Measurements from ENCODE around the gene SLC25A39.

The SLC25A39 gene

DNA sequence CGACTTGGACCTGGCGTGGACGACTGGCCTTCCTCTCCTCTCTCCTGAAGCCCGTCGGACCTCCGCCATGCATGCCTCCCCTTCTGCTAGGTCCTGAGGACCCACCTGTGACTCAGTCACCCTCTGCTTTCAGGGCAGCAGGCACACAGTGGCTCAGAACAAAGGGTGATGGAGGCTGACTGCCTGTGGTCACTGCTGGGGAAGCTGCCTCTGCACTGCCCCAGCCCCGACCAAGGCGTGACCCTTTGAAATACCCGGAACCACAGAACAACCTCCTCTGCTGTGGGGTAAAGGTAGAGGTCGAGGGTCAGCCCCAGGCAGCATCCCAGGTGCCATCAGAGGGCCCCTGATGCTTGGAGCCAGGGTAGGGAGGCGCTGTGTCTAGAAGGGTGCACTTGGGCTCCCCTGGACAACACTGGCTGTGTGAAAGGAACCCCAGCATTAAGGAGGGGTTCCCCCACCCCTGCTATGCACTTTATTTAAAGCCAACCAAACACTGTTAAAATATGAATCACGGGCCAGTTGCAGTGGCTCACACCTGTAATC is 44.2 kb downstream of the SLC25A39 start:
- no peak for DNase-seq (ENCODE audit: low read depth in 1 of 2, low spot score in 1 of 2)

DNA sequence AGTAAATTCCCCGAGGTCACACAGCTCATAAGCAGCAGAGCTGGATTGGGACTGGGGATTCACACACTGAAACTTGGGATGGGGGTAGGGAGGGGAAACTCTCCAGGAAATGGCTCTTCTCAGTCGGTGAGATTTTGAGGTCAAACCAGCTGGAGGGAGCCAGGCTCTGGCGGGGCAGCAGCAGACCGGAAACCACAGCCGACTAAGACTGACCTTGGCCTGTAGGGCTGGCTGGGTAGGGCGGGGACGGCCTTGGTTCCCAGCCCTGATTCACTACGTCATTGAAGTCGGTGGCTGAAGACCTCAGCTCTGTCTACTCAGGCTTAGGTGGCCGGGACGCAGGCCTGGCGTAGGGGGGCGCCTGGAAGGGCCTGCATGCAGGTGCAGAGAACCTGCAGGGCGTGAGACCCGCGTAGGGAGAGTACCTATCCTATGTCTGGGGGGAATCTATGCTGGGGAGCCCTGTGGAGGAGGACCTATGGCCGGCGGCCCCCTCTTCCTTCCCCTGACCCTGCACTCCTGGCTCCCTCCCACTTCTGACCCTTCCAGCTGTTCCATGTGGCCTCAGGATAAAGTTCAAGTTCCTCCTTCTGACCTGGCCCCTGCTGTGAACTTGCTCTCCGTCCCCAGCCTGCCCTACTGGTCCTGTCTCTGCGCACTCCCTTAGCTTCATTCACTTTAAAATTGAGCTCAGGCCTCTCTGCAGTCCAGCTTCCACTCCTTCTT is 44.8 kb downstream of the SLC25A39 start:
- no peak for DNase-seq (ENCODE audit: low read depth in 1 of 2, low spot score in 1 of 2)

DNA sequence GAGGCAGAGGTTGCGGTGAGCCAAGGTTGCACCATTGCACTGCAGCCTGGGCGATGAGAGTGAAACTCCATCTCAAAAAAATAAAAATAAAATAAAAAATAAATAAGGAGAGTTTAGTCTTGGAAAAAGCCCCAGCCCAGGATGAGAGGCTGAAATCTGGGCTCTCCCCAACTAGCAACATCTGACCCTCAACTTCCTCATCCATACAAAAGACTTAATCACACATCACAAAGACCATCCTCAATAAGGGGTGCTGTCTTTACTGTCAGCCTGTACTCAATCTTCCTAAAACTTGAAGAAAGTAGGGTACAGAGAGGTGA is 45.3 kb downstream of the SLC25A39 start:
- no peak for DNase-seq (ENCODE audit: low read depth in 1 of 2, low spot score in 1 of 2)

DNA sequence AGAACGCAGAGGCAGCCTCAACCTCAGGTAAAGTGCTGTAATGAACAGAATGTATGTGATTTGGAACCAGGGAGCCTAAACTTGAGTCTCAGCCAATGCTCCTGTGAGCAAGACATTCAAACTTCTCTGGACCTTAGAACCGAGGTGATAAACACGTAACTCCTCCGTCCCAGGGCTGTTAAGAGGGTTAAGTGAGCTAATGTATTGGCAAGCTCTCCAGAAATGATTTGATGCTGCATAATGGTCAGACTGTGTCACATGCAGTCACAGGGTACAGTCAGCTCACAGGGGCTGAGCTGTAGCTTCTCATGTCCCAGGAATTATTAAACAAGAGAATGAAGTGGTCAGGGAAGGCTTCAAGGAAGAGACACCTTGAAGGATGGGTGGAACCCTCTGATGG is 46.6 kb downstream of the SLC25A39 start:
- no peak for DNase-seq (ENCODE audit: low read depth in 1 of 2, low spot score in 1 of 2)

DNA sequence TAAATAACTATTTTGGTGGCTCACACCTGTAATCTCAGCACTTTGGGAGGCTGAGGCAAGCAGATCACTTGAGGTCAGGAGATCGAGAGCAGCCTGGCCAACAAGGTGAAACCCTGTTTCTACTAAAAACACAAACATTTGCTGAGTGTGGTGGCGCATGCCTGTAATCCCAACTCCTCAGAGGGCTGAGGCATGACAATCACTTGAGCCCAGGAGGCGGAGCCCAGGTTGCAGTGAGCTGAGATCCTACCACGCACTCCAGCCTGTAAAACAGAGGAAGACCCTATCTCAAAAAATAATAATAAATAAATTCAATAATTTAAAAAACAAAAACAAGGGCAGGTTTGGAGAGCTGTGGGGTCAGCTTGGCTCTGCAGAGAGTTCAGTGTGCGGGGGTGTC is 51.0 kb downstream of the SLC25A39 start:
- DNase-seq (ENCODE audit: low read depth in 1 of 2, low spot score in 1 of 2) = no peak

DNA sequence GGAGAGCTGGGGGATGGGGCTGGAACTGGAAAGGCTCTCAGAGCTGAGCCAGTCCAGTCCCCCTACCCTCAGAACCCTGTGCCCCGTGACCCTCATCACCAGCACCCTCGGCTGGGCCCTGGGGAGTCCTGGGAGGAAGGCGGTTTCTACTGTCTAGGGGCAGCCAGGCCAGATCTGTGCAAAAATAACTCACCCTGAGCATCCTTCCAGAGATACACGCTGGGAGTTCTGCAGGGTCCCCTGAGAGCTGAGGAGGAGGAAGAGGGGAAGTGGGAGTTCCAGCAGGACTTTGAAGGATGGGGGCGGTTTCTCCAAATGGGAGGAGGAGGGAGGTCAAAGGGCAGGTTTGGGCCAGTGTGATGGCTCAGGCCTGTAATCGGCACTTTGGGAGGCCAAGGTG is 51.7 kb downstream of the SLC25A39 start:
- no peak for DNase-seq (ENCODE audit: low read depth in 1 of 2, low spot score in 1 of 2)

DNA sequence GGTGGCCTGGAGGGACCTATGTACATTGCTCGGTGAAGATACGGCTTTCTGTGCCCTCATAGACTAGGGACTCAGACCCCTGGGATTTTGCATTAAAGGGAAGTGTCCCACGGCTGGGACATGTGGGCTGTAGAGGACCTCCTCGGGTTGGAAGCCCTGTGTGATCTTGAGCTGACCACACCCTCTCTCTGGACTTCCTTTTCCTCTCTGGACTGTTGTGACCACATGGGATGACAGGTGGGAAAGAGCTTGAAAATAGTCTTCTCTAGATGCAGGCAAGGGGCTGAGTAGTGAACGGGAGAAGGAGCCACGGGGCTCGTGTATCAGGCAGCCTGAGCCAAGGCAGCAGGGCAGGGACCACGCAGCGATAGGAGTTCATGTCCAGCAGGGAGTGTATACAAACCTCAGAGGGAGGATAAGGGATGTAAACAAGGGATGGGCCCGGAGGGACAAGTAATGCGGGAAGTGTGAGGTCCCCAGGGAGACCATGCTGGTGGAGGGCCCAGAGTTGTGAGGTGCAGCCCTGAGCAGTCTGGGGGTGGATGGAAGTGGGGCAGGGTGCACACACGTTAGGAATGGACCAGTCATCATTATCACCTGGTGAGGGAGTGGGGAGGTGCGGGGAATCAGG is 52.2 kb downstream of the SLC25A39 start:
- no peak for DNase-seq (ENCODE audit: low read depth in 1 of 2, low spot score in 1 of 2)
